Middle frontal gyrus (tissue), 1 donor: ENCODE measurements around the gene LRRC63.
"Not testable (repeated sequence)": the region's sequence is repeated elsewhere in the genome, so short reads cannot be mapped to it uniquely, and the experiment has no call there.

Experiments used
- DNase-seq: peaks from one replicate; pipeline ENCODE4 v3.0.0-alpha.2; 2015; ENCODE audit warnings: low spot score; ENCODE audit errors: extremely low spot score

LRRC63 gene

DNA sequence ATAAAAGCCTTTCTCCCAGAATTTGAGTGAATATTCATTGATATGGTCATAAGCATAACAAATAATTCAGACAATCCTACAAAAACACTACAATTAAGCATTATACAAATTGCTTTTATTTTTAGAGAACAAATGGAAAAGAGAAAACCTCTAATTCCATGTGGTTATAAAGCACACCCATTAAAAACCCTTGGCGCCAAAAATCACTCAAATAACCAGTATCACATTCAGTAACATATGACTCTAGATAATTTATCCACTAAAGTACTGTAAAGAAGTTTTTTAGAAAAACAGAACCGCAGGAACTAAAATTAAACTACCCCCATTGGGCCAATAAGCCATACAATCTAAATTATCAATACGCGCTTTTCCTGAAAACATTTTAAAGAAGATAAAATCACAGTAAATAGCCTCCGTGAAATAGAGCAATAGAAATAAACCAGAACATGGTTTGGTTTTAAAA, 30.3 kb upstream of the LRRC63 start:
- no peak for DNase-seq

DNA sequence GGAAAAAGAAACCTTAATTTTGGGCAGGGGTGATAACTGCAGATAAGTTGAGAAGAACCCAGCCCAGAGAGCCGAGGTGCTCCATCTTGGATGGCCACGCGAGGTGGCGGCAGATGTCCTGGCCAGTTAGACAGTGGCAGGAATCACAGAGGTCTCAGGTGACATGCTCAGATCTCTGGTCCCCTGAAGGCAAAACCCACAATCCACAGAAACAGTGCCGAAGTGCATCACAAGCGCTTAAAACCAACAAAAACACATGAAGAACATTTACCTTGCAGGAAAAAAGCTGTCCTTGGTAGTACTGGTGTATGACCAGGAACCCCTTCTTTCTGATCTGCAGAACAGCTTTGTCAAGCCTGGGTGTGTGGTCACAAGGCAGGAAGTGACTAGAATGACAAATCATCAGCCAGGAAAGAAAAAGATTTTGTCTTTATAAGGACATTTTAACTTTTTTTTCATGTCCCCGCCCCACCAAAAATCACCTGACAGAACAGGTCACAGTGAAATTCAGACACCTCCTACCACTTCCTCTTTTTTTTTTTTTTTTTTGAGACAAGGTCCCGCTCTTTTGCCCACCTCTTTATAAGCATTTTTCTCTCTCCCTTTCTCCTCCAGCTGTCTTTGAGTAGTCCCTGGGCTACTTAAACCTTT, 29.8 kb upstream of the LRRC63 start, which contains the start of gene LCP1:
Gene LCP1, minus strand, starts transcription at position 338 of the 651 bp plus-strand sequence. CDS start 22,515 bp downstream, outside the sequence.
- no peak for DNase-seq

DNA sequence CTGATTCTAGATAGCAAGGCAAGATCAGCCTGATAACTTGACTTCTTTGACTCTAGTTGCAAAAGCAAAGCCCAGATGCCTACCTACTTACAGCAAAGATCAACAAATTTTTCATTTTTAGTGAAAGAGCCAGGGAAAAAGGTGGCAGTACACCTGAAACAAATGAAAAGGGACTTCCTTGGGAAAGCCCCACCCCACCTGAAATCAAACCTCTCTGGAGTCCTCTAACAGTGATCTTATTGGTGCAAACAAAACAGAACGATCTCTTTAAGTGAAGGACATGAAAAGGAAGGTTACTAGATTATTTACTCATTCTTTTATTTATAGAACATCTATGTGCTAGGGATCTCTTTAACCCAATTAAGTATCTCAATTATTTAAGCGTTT, 29.2 kb upstream of the LRRC63 start:
- DNase-seq, result no peak

DNA sequence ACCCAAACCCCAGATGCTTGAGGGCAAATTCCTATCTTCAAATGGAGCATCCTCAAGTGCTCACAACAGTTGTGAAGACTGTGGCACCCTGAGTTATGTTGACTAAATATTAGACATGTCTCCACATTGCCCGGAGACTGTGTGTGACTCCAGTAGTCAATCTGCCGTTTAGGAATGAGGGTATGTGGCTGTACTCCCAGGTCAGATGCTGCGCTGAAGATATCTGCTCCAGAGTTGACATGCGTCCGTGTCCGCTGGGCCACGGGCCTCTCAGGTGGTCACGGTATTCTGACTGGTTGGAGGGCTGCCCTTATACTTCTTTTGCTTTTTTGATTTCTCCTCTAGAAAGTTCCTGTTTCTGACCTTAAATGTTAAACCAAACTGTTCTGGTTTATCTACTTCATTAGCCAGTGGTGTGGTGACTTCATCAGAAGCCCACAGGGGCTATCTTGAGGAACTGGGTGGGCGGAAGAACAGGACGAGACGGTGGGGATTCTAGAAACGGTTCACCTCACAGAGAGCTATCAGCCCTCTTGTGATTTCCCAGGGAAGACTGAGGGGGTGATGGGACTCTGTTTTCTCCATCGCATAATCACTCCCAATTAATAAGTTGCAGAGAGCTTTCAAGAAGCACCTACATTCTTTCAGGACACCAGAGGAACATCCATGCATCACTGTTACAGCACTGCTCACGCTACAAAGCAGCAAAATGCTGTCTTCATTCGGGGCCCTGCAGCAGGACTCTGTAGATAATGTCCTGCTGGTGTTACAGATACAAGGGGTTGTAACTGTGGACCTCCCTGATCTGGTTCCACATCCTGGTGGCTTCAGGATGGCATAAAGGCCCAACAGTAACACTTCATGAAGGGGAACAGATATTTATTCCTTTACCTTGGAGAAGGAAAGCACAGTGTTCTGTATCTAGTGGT, 28.4 kb upstream of the LRRC63 start:
- no peak for DNase-seq

DNA sequence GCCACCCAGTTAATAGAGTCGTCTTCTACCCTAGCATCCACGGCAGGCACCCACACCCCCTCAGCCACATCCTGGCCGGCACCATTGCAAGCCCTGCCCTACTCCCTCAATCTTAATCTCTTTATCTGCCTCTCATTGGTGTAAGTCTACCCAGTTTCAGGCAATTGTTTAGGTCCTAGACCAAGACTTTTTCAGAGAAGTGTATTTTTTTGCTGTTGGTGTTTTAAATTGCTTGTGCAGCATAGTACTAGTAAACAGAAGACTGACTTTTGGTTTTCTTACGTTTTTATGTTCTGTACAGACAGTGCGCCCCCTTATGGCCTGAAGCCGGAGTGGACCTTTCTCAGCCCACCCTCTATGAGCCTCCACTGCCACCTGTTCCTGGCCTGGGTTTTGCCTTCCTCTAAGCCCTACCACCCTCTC, 27.4 kb upstream of the LRRC63 start:
- DNase-seq, result no peak

DNA sequence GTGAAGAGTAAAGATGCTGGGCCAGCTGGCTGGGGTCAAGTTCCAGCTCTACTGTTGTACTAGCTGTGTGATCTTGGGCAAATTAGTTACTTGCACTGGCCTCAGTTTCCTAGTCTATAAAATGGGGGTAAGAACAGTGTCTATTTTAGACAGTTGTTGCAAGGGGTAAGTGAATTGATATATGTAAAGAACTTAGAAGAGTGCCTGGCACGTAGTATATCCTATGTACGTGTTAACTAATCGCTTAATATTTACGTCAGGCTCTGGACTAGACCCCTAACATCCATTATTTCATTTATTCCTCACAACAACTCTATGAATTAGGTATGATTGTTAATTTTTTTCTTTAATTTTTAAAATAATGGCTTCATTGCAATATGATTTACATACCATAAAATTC, 26.1 kb upstream of the LRRC63 start:
- DNase-seq, result no peak

DNA sequence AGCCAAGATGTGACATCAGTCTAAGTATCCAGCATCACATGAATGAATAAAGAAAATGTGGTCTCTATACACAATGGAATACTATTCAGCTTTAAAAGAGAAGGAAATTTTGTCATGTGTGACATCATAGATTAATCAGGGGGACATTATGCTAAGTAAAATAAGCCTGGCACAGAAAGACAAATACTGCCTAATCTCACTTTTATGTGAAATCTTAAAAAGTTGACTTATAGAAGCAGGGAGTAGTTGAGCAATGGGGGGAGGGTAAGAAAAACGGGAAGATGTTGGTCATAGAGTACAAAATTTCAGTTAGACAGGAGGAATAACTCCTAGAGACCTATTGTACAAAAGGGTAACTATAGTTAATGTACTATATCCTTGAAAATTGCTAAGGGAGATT, 19.3 kb upstream of the LRRC63 start:
- no peak for DNase-seq

DNA sequence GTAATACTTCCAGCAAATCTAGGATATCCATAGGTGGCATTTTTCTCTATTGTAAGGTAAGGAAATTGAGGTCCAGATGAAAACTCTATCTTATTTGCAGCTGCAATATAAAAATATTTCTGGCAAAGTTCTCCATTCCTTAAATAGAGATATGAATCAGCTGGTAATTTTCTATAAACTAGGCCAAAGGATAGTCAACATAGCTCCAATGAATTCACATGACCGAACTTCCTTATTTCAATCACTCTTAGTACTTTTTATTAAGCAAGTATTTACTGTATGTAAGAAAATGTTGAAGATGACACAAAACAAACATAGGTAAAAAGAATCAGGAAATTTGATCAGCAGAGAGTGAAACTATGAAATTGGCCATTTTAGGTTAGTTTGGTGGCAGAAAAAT, 16.7 kb upstream of the LRRC63 start:
- no peak for DNase-seq

DNA sequence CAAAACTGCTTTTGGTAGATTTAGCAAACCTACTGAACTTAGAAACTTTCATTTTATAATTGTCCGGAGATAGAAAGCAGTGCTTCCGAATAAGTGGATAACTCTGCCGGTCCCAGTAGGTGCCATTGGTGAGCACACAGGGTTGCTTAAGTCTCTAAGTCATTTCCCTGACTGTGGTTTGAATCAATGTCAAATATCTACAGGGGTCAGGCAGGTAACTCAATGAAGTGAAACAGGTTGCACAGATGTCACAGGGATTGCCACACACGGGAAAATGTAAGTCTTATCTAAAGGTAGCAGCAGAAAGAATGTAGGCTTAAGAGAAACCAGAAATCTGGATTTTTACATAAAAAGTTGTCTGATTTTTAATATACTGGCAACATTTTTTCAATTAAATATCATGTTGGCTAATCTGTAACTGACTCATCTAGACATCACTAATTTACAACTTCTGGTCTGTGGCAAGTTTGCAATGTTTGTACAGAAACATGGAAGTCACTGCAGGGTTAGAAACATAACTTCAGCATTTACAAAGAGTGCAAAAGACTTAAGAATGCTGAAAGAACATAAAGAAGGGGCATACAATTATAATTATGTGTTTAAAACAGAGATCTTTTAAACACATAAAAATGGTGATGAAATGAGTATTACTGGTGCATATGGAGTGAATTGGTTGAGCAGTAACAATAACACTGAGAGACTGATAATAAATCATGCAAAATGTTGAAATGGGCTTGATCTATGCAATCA, 14.3 kb upstream of the LRRC63 start:
- DNase-seq, result no peak

DNA sequence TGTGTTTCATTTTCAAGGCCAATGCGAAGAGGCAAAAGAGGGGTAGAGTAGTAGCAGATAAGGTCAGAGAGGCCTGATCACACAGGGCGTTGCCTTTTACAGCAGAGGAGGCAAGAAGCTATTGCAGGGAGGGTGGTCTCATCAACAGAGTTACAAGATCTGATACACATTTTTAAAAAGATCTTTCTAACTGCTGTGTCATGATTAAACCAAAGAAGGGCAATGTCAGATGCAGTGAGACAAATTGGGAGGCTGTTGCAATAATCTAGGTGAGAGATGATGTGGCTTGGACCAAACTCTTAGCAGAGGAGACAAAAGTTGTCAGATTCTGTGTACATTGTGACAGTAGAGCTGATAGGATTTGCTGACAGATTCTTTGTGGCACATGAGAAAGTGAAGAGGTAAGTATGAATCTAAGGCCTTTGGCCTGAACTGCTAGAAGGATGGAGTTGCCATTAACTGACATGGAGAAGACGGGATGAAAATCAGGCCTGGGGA, 13.0 kb upstream of the LRRC63 start:
- DNase-seq, result no peak

DNA sequence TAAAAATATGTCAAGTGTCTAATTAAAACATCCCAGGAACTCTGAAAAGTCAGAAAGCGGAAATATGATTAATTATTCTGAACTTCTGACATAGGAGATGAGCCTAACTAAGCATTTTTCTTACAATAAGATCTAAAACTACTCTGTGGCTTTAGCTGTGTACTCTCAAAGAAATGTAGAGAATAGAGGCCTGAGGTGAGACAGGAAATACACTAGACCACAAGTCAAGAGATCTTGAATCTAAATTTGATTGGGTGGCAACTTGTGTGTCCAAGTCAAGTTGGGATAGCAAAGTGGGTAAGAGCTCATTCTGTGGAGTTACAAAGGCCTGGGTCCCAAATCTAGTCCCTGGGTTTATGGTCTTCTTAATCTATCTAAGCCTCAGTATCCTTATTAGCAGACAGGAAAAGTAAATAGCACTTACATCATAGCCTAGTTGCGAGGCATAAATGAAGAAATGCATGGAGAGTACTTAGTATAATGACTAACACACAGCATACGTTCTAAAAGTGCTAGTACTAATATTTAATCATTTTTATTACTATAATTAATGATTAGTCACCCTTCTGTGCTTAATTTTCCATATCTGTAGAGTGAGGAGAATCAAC, 9.4 kb upstream of the LRRC63 start:
- DNase-seq, result no peak

DNA sequence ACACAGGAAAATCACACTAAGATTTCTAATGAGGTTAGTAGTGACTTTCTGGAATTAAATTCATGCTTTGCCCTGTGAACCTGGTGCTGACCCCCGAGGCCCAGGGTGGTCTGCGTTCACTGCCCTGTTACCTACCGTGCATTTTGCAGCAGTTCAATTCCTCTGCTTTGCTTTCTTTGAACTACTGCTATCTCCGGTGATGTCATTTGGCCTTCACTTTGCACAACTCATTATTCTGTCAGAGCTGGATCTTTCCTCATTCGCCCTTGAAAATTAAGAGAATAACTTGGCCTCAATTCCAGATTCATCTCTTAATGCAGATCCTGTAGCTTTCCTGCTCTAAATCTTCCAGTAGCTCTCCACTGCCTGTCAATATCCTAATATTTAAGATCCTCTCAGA, 8.8 kb upstream of the LRRC63 start:
- DNase-seq, result no peak

DNA sequence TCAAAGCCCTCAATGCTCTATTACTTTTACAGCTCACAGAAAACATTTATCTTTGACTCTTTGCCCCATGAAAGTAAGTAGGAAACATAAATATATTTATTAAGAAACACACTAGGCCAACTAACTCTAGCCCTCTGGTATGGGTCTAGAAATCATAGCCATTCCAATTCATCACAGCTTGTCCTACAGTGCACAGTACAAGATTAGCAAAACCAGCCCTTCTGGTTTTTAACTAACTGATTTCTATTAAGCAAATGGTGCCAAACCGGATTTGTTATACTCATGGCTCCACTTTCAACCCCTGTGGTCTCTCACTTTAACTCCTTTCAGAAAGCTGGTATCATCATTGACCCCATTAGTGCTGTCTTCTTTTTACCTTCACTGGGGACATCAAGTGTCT, 5.6 kb upstream of the LRRC63 start:
- DNase-seq, result no peak

DNA sequence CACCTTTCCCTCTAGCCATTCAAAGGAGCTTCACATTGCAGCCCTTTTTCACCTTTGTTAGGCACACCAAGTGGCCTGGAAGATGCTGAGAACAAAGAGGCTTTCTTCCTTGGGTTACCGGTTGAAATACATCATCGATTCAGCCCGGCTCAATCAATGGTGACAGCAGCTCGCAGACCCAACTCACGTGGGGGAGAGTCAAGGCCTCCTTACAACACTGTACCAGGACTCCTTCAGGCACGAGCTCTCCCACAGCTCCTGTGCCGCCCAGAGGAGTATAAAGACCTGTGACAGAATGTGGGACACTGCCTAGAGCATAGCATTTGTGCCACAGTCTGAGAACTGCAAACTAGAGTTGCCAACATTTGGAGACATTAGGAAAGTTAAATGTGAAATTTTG, 3.9 kb upstream of the LRRC63 start:
- no peak for DNase-seq

DNA sequence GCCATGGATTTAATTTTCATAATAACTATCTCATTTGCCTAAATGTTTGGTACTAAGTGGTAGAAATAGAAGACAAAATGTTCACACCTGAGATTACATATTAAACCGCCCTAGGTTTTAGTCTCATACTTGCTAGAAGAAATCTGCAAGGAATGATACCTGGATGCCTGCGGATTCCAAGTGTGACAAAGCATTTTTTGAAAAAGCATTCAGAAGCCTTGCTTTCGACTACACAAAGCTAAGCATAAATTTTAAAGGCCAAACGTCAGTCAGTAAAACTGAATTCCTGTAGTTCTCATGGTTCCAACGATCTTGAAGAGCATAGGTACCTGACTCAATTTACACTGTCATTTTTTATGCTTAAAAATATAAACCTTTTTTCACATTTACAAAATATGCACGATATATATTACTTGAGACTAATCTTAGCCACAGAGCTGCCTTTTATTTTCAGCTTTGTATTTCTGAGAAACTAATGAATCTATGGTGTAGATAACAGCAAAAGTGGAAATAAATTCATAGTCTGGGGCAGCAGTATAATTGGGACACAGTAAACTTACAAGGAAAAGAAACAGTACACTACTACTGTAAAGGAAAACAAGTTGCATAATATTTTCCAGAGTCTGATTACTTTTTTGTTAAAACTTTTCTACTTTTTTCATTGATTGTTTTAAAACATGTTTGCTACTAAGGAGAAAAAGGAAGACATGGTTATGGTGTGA, 1.2 kb upstream of the LRRC63 start:
- no peak for DNase-seq

DNA sequence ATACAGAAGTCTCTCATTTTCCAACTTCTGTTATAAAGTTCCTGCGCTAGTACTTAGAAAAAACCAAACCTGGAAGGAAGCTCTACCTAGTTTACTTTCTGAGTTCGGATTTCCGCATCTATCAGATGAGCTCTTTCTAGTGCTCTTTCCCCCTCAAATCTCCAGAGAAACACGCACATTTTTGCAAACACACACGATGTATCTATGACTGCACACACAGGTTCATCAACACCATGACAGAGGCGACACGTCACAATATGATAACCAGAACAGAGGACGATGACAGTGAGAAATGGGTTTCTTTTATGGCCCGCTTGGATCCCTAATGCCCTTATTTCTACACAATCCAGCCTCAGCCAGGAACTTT, 629 bp upstream of the LRRC63 start:
- DNase-seq, result no peak

DNA sequence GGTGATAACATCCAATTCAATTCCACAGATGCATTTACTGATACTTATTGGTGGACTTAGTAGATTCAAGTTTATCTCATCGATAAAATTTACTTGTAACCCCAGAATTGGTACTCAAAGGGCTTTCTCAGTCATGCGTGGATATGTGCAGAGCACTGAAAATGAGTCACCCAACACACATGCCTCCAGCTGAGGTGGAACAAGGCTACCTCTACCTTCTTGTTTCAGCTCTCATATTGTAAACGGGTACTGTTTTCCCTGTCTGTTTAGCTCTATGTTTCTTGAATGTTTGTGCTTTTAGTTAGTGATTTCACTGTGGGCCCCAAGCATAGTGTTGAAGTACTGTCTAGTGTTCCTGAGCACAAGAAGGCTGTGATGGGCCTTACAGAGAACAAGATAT, 1.5 kb downstream of the LRRC63 start:
- DNase-seq, result no peak

DNA sequence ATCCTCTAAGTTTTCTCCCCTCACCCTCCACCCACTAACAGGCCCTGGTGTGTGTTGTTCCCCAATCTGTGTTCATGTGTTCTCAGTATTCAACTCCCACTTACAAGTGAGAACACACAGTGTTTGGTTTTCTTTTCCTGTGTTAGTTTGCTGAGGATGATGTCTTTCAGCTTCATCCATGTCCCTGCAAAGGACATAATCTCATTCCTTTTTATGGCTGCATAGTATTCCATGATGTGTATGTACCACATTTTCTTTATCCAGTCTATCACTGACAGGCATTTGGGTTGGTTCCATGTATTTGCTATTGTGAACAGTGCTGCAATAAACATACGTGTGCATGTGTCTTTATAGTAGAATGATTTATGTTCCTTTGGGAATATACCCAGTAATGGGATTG, 3.0 kb downstream of the LRRC63 start:
- DNase-seq, result not testable (repeated sequence)

DNA sequence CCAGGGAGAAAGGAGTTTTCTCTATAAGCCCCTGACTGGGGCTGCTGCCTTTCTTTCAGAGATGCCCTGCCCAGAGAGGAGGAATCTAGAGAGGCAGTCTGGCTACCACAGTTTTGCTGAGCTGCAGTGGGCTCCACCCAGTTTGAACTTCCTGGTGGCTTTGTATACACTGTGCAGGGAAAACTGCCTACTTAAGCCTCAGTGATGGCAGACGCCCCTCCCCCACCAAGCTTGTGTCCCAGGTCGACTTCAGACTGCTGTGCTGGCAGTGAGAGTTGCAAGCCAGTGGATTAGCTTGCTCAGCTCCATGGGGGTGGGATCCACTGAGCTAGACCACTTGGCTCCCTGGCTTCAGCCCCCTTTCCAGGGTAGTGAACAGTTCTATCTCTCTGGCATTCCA, 8.5 kb downstream of the LRRC63 start:
- not testable (repeated sequence) for DNase-seq

DNA sequence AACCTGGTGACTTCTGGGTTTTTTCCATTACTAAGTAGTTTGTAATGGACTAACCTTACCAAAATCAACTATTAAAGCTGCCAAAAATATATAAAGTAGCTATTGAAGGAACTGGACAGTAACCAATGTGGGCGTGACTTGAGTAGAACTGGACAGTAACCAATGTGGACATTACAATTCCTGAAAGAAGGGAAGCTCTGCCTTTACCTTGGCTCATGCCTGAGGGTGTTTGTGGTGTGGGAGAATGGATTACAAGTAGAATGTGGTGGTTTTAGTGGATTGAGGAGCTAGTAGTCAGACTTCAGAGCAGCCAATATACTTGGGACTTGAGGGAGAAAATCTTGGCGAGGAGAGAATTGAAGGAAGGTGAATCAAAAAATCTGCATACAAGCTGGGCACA, 17.5 kb downstream of the LRRC63 start:
- no peak for DNase-seq

DNA sequence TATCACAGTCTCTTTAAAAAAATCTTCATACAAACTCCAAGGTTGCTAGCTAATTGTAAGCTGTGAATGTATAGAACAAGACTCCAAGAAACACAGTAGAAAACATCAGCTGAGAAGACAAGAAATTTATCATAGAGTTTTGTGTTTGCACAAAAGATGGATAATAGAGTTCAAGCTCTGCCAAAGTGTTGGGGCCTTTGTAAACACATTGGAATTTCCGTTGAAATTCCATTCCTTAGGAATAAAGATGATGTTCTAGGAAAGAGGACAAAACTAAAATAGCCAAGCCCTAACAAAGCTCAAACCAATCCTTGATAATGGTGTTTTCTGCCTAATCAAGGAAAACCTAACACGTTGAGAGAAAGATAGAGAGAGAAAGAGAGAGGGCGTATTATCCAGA, 20.6 kb downstream of the LRRC63 start:
- no peak for DNase-seq
